H1 (cell line): Measurements from ENCODE around the gene SPINK4. TPM values are rescaled to one million over a fixed set of nuclear protein-coding genes. Genes with fewer than 3 reads are reported as not detected.

Experiments used
- CTCF ChIA-PET: fragments of 300-600 bp; sonication (Branson Sonifier 250); formaldehyde crosslinking; loops from one replicate; lab custom pipeline; 2021; ENCODE audit not compliant: partially characterized antibody; lab: Charles Lee
- POLR2A ChIA-PET: fragments of 300-600 bp; sonication (Branson Sonifier 250); formaldehyde crosslinking; loops from one replicate; lab custom pipeline; 2021; ENCODE audit warnings: inconsistent platforms; ENCODE audit not compliant: partially characterized antibody; lab: Charles Lee
- DNase-seq, 2 experiments: peaks; one replicate each; pipeline versions ENCODE4 v3.0.0 to v3.0.0-alpha.2; 2010 to 2022; ENCODE audit warnings: low spot score in 2 of 2, low read depth in 1 of 2, mixed read lengths in 1 of 2
- FAIRE-seq: peaks from 2 replicates; lab custom pipeline; 2011; peaks lifted over from hg19 to GRCh38; lab: Jason Lieb, UNC
- H2AFZ ChIP-seq: 2 replicates; pipeline ENCODE4 v1.8.1; 2012; ENCODE audit warnings: low read length, inconsistent platforms
- H2AK5ac ChIP-seq: 2 replicates; pipeline ENCODE4 v1.6.1; 2013; ENCODE audit warnings: low read depth, low read length
- H2BK120ac ChIP-seq: replicated peaks from 2 replicates; pipeline ENCODE3; 2013; ENCODE audit warnings: low read depth, low read length, inconsistent platforms
- H2BK12ac ChIP-seq: 2 replicates; pipeline ENCODE4 v1.6.1; 2013; ENCODE audit warnings: low read depth, low read length
- H2BK15ac ChIP-seq: 2 replicates; pipeline ENCODE4 v1.6.1; 2013; ENCODE audit warnings: low read length
- H2BK20ac ChIP-seq: 2 replicates; pipeline ENCODE4 v1.6.1; 2013; ENCODE audit warnings: low read length
- H2BK5ac ChIP-seq: 2 replicates; pipeline ENCODE4 v1.6.1; 2013; ENCODE audit warnings: low read depth, low read length
- H3K14ac ChIP-seq: 2 replicates; pipeline ENCODE4 v1.6.1; 2013; ENCODE audit warnings: inconsistent platforms; ENCODE audit not compliant: insufficient read length
- H3K18ac ChIP-seq: 2 replicates; pipeline ENCODE4 v1.6.1; 2013; ENCODE audit warnings: low read length; ENCODE audit errors: extremely low read depth
- H3K23ac ChIP-seq: 2 replicates; pipeline ENCODE4 v1.6.1; 2013; ENCODE audit warnings: inconsistent platforms; ENCODE audit not compliant: insufficient read length
- H3K23me2 ChIP-seq: 2 replicates; pipeline ENCODE4 v1.6.1; 2013; ENCODE audit warnings: low read depth, low read length
- H3K27ac ChIP-seq: 2 replicates; pipeline ENCODE4 v1.6.1; 2011; ENCODE audit warnings: low read depth, low read length, inconsistent platforms
- H3K27me3 ChIP-seq, 4 experiments: replicated peaks in 1 of 4; 1 replicate in 1 of 4; 2 replicates in 3 of 4; pipeline versions ENCODE4 v1.6.1 to v1.8.1; 2011 to 2013; ENCODE audit warnings: low read length in 3 of 4, mild to moderate bottlenecking in 3 of 4, inconsistent platforms in 2 of 4, mixed read lengths in 2 of 4, moderate library complexity in 1 of 4; ENCODE audit not compliant: control insufficient read depth in 3 of 4, insufficient read depth in 3 of 4; ENCODE audit errors: extremely low read depth in 1 of 4
- H3K36me3 ChIP-seq, 4 experiments: 2 replicates each; pipeline versions ENCODE4 v1.6.1 to v1.8.1; 2011 to 2013; ENCODE audit warnings: mild to moderate bottlenecking in 4 of 4, low read length in 3 of 4, moderate library complexity in 2 of 4, control low read depth in 1 of 4, inconsistent platforms in 1 of 4; ENCODE audit not compliant: insufficient read depth in 4 of 4, control insufficient read depth in 2 of 4
- H3K4ac ChIP-seq: replicated peaks from 2 replicates; pipeline ENCODE3; 2013; ENCODE audit warnings: low read length, low read depth, mixed read lengths, inconsistent platforms; ENCODE audit not compliant: insufficient read length
- H3K4me1 ChIP-seq, 4 experiments: replicated peaks in 1 of 4; 1 replicate in 1 of 4; 2 replicates in 3 of 4; pipeline versions ENCODE4 v1.6.1 to v1.8.1; 2011 to 2013; ENCODE audit warnings: low read length in 3 of 4, inconsistent platforms in 2 of 4, mixed read lengths in 1 of 4; ENCODE audit not compliant: insufficient read depth in 4 of 4, control insufficient read depth in 3 of 4
- H3K4me2 ChIP-seq, 2 experiments: 2 replicates each; pipeline versions ENCODE4 v1.6.1 to v1.8.1; 2011 to 2013; ENCODE audit warnings: low read depth in 2 of 2, low read length in 2 of 2, control low read depth in 1 of 2, inconsistent platforms in 1 of 2, mild to moderate bottlenecking in 1 of 2; ENCODE audit not compliant: insufficient read depth in 1 of 2
- H3K4me3 ChIP-seq, 4 experiments: fragments of 200-600, 300-600 bp in 1 of 4; sonication (generic), shearing (Covaris generic), sonication (Bioruptor Twin) in 1 of 4; 2 replicates each; pipeline versions ENCODE4 v1.5.1 to v1.8.1; 2011 to 2016; ENCODE audit warnings: low read length in 4 of 4, low read depth in 3 of 4, control low read depth in 2 of 4, inconsistent platforms in 2 of 4, mild to moderate bottlenecking in 2 of 4, mixed read lengths in 1 of 4, moderate library complexity in 1 of 4; ENCODE audit not compliant: insufficient read depth in 2 of 4; ENCODE audit errors: extremely low read depth in 1 of 4
- H3K56ac ChIP-seq: replicated peaks from 2 replicates; pipeline ENCODE3; 2013; ENCODE audit warnings: low read depth, mild to moderate bottlenecking, mixed read lengths, low read length, inconsistent platforms; ENCODE audit not compliant: insufficient read length
- H3K79me1 ChIP-seq: 2 replicates; pipeline ENCODE4 v1.6.1; 2013; ENCODE audit warnings: low read depth, low read length, control low read depth
- H3K79me2 ChIP-seq, 2 experiments: 2 replicates each; pipeline versions ENCODE4 v1.6.1 to v1.8.1; 2012 to 2013; ENCODE audit warnings: low read length in 2 of 2, mild to moderate bottlenecking in 2 of 2, inconsistent platforms in 1 of 2; ENCODE audit not compliant: insufficient read depth in 2 of 2, control insufficient read depth in 1 of 2
- H3K9ac ChIP-seq, 4 experiments: replicated peaks in 1 of 4; 1 replicate in 1 of 4; 2 replicates in 3 of 4; pipeline versions ENCODE4 v1.6.1 to v1.8.1; 2011 to 2013; ENCODE audit warnings: low read depth in 3 of 4, low read length in 3 of 4, control low read depth in 2 of 4, mild to moderate bottlenecking in 2 of 4, moderate library complexity in 2 of 4, inconsistent platforms in 1 of 4; ENCODE audit errors: extremely low read depth in 1 of 4
- H3K9me3 ChIP-seq, 2 experiments: 2 replicates each; pipeline versions ENCODE4 v1.6.1 to v1.8.1; 2012 to 2013; ENCODE audit warnings: mild to moderate bottlenecking in 2 of 2, moderate library complexity in 2 of 2, control low read depth in 1 of 2, inconsistent platforms in 1 of 2, low read depth in 1 of 2, low read length in 1 of 2, mixed read lengths in 1 of 2; ENCODE audit not compliant: insufficient read depth in 2 of 2
- H4K20me1 ChIP-seq, 2 experiments: replicated peaks in 1 of 2; 2 replicates each; pipeline versions ENCODE3 to v1.8.1; 2011 to 2013; ENCODE audit warnings: inconsistent platforms in 2 of 2, low read length in 2 of 2, mild to moderate bottlenecking in 1 of 2; ENCODE audit not compliant: insufficient read depth in 2 of 2, control insufficient read depth in 1 of 2
- H4K5ac ChIP-seq: 2 replicates; pipeline ENCODE4 v1.6.1; 2013; ENCODE audit warnings: low read length, low read depth, mixed read lengths, inconsistent platforms; ENCODE audit not compliant: insufficient read length
- H4K8ac ChIP-seq: 2 replicates; pipeline ENCODE4 v1.8.0; 2013; ENCODE audit warnings: mild to moderate bottlenecking, moderate library complexity, low read length, inconsistent platforms; ENCODE audit not compliant: insufficient read depth; ENCODE audit errors: extremely low read depth
- H4K91ac ChIP-seq: replicated peaks from 2 replicates; pipeline ENCODE3; 2013; ENCODE audit warnings: low read length, mixed read lengths, inconsistent platforms; ENCODE audit not compliant: insufficient read length
- BCL11A ChIP-seq, 2 experiments: IDR thresholded peaks; one replicate each; pipeline ENCODE4 v1.6.1; 2011; ENCODE audit warnings: low read depth in 2 of 2, low read length in 2 of 2, mild to moderate bottlenecking in 2 of 2
- CHD2 ChIP-seq: IDR thresholded peaks from 2 replicates; pipeline ENCODE4 v1.6.1; 2012; ENCODE audit warnings: low read length, improper control_type of control experiment
- EP300 ChIP-seq, 2 experiments: IDR thresholded peaks; 1 replicate in 1 of 2; 2 replicates in 1 of 2; pipeline ENCODE4 v1.6.1; 2011 to 2012; ENCODE audit warnings: low read depth in 2 of 2, low read length in 2 of 2, mild to moderate bottlenecking in 2 of 2, borderline replicate concordance in 1 of 2, inconsistent platforms in 1 of 2, moderate library complexity in 1 of 2
- EZH2 ChIP-seq: fragments of 200-600 bp; sonication (generic); IDR thresholded peaks from 2 replicates; pipeline ENCODE4 v1.7.1; 2012; ENCODE audit warnings: low read depth, mild to moderate bottlenecking, moderate library complexity, low read length, inconsistent platforms; ENCODE audit not compliant: severe bottlenecking
- RBBP5 ChIP-seq: IDR thresholded peaks from 2 replicates; pipeline ENCODE4 v1.7.1; 2012; ENCODE audit warnings: low read depth, mild to moderate bottlenecking, inconsistent platforms, low read length, moderate library complexity, borderline replicate concordance
- RFX5 ChIP-seq: IDR thresholded peaks from 2 replicates; pipeline ENCODE4 v1.6.1; 2011; ENCODE audit warnings: low read depth, low read length, improper control_type of control experiment, borderline replicate concordance
- YY1 ChIP-seq: IDR thresholded peaks from 2 replicates; pipeline ENCODE4 v1.6.1; 2011; ENCODE audit warnings: low read depth, mild to moderate bottlenecking, low read length
- WGBS, 2 experiments: shearing (Covaris generic) in 1 of 2; methylation state at CpG; one replicate each; pipeline versions ENCODE4 v1.1.6 to v1.1.7; 2013 to 2015; ENCODE audit warnings: low lambda C conversion rate in 2 of 2, mixed read lengths in 2 of 2, inconsistent platforms in 1 of 2, low coverage in 1 of 2, missing lambda C conversion rate in 1 of 2; ENCODE audit not compliant: insufficient replicate concordance in 2 of 2, insufficient coverage in 1 of 2, insufficient read length in 1 of 2; ENCODE audit errors: extremely low coverage in 1 of 2, missing lambda C conversion rate in 1 of 2; 5-methylcytosine and 5-hydroxymethylcytosine counted together
- polyA plus RNA-seq, 7 experiments: library from polyadenylated mRNA; depleted of rRNA in 3 of 7; stranded (reverse) in 5 of 7; unstranded in 2 of 7; fragments of >200 nt in 5 of 7; fragments of 200-250 nt in 2 of 7; gene quantifications; 1 replicate in 5 of 7; 2 replicates in 1 of 7; 4 replicates in 1 of 7; pipeline versions ENCODE4 v1.2.1 to v1.2.3, GENCODE V29; 2011 to 2013; ENCODE audit warnings: missing spikeins in 2 of 7, mixed read lengths in 2 of 7
- total RNA-seq: library from RNA; stranded (reverse); fragmentation: NEBNext Ultra II Directional; extraction: Animal tissue kit (Norgen Biotek cat#: 25700); gene quantifications from 2 replicates; pipeline ENCODE4 v1.2.1, GENCODE V29; 2021
- TF ChIP-seq, protein P1 (sequence below): IDR thresholded peaks from 2 replicates; pipeline ENCODE4 v1.6.1; 2011; ENCODE audit warnings: low read depth, mild to moderate bottlenecking, low read length; ENCODE audit not compliant: insufficient read depth

The SPINK4 gene
- total and polyA plus RNA-seq, 2 of the 8 experiments (the other 6 are each of a cell fraction or from before 2014, with no cell fraction given): not detected

GRCh38 chr9:33297432-33297831, 57.5 kb downstream of the SPINK4 start:
- H3K4me3 ChIP-seq: no peak overlapping the region
- WGBS, 2 experiments: 95% methylated on average over 1 of the region's 1 CpG; no CpG with 5 or more reads in 1 of the 2 experiments
- H3K36me3 ChIP-seq: peaks cover 4 to 68% (median 43%) of the 10 kb centered on the region in 4 experiments; a peak in 7 of 8 replicates
- no peak overlapping the region for H3K56ac ChIP-seq
- H3K9me3 ChIP-seq: no peaks in the 10 kb centered on the region
- H2BK5ac ChIP-seq: no peak overlapping the region
- no peak for TF ChIP-seq CHD2
- TF ChIP-seq, protein P1, sequence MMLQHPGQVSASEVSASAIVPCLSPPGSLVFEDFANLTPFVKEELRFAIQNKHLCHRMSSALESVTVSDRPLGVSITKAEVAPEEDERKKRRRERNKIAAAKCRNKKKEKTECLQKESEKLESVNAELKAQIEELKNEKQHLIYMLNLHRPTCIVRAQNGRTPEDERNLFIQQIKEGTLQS: no peak
- no peak for TF ChIP-seq EP300 (IDR thresholded peaks at IDR 0.05; ENCODE audit: borderline replicate concordance in 1 of 2, low read depth in 2 of 2, low read length in 2 of 2)
- TF ChIP-seq EZH2: no peak
- no peak for TF ChIP-seq RFX5
- TF ChIP-seq YY1: no peak
- no peak for TF ChIP-seq BCL11A (IDR thresholded peaks at IDR 0.05; ENCODE audit: low read depth in 2 of 2, low read length in 2 of 2)
- TF ChIP-seq RBBP5: no peak
- ChIA-PET CTCF (interaction anchor here (0.6 to 1.2 kb wide), 3 partner anchors 34 to 155 kb away, joined by 3 read pairs; no protein-coding TSS in a partner anchor), POLR2A (interaction anchor here (0.7 to 1.8 kb wide), 6 partner anchors 10 to 44 kb away, joined by 3 to 5 read pairs (median 4); no protein-coding TSS in a partner anchor)
- no peak overlapping the region for H2BK20ac ChIP-seq
- DNase-seq (no peak), FAIRE-seq (no peak)
- no peak overlapping the region for H3K4ac ChIP-seq
- H2BK12ac ChIP-seq: no peak overlapping the region
- no peak overlapping the region for H3K18ac ChIP-seq
- no peak overlapping the region for H2AK5ac ChIP-seq
- no peaks in the 10 kb centered on the region for H3K27me3 ChIP-seq
- H4K5ac ChIP-seq: no peak overlapping the region
- no peaks in the 10 kb centered on the region for H4K20me1 ChIP-seq
- peaks cover 0 to 38% of the 10 kb centered on the region in 2 experiments; a peak in 3 of 4 replicates for H3K79me2 ChIP-seq
- H3K23me2 ChIP-seq: no peaks in the 10 kb centered on the region
- no peak overlapping the region for H2BK120ac ChIP-seq
- no peaks in the 10 kb centered on the region for H3K4me1 ChIP-seq
- H2BK15ac ChIP-seq: no peak overlapping the region
- no peak overlapping the region for H4K91ac ChIP-seq
- H3K23ac ChIP-seq: no peak overlapping the region
- no peak overlapping the region for H2AFZ ChIP-seq
- H3K14ac ChIP-seq: no peak overlapping the region
- no peak overlapping the region for H3K27ac ChIP-seq
- no peak overlapping the region for H4K8ac ChIP-seq
- H3K79me1 ChIP-seq: peaks cover 3% of the 10 kb centered on the region
- no peak overlapping the region for H3K9ac ChIP-seq
- H3K4me2 ChIP-seq: no peak overlapping the region
